Measurements from ENCODE around the gene CHAF1B. TPM values are rescaled to one million over a fixed set of nuclear protein-coding genes. Genes with fewer than 3 reads are reported as not detected.

CHAF1B gene
- total and polyA plus RNA-seq, 9 of the 15 experiments (the other 6 are each of a cell fraction or from before 2014, with no cell fraction given): 7.5 to 36.8 (median 21.0) TPM

DNA sequence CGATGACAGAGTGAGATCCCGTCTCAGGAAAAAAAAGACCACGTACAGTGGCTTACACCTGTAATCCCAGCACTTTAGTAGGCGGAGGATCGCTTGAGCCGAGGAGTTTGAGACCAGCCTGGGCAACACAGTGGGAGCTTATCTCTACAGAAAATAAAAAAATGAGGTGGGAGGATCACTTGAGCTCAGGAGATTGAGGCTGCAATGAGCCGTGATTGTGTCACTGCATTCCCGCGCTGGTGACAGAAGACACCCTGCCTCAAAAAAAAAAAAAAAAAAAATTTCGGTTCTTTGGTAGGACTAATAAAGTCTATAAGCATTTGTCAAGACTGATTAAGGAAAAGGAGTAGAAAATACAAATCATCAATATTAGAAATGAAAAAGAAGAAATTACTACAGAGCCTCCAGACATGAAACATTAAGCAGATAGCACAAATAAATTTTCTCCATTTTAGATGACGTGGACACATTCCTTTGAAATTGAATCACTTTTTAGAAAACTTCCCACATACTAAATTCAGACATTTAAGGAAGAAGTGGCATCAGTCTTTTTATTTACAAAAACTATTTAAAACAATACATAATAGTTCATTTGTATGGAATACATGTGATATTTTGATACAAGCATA lies 34.8 kb upstream of the CHAF1B start:
- Histone ChIP-seq H3K9me1 (ENCODE audit: control insufficient read depth, insufficient read depth, low read length) (no peaks in the 10 kb centered on the region), H3K27ac (ENCODE audit: extremely low read depth, low read depth, low read length) (no peak overlapping the region), H3K9ac (ENCODE audit: insufficient read depth in 1 of 2, low read depth in 2 of 2, low read length in 2 of 2) (no peak overlapping the region), H3K9me3 (replicated peaks; ENCODE audit: control insufficient read depth, insufficient read depth, low read depth, low read length) (no peaks in the 10 kb centered on the region), H3K36me3 (ENCODE audit: control insufficient read depth, insufficient read depth, low read length) (peaks cover 82% of the 10 kb centered on the region), H4K20me1 (replicated peaks; ENCODE audit: control insufficient read depth, insufficient read depth, low read length) (no peaks in the 10 kb centered on the region), H3K79me2 (ENCODE audit: control insufficient read depth, insufficient read depth, low read length) (peaks cover 4% of the 10 kb centered on the region; the same call in 1 of the 3 replicates), H3K27me3 (ENCODE audit: control insufficient read depth in 2 of 2, insufficient read depth in 2 of 2, low read length in 2 of 2) (no peaks in the 10 kb centered on the region), H3K4me1 (replicated peaks in 1 of 2; ENCODE audit: control insufficient read depth in 2 of 2, insufficient read depth in 2 of 2, low read length in 2 of 2) (no peaks in the 10 kb centered on the region), H2AFZ (ENCODE audit: low read depth, low read length) (no peak overlapping the region), H3K4me2 (ENCODE audit: insufficient read depth, low read length) (no peak overlapping the region), H3K4me3 (no peak overlapping the region)
- DNase-seq (ENCODE audit: extremely low read depth in 1 of 4, low spot score in 3 of 4) (no peak), FAIRE-seq (no peak), ATAC-seq (peak; percentile 37; the same call in 2 of the 3 replicates)
- WGBS (ENCODE audit: insufficient coverage, low coverage, missing lambda C conversion rate): 86% methylated on average over 11 of the region's 11 CpGs
- intact Hi-C loops (cut with micrococcal nuclease) (no loop called here), in situ Hi-C loops (cut with MboI) (no loop called here)
- CTCF ChIA-PET (ENCODE audit: low intra/inter-chr PET ratio): no interaction called here
- TF ChIP-seq ZNF384 (IDR thresholded peaks at IDR 0.05; ENCODE audit: low read depth, low read length): 0 out of 2 replicates have a peak, but pooled peaks have one; percentile 16
- no peak for TF ChIP-seq TRIM28 (IDR thresholded peaks at IDR 0.05)
- POLR2A ChIA-PET: interaction anchor here (0.6 to 3.0 kb wide), 7 partner anchors 7 to 206 kb away, joined by 3 to 16 read pairs (median 3); partner anchors contain the start of gene MORC3
- BruUV-seq (replicated peaks): no TSS peak

DNA sequence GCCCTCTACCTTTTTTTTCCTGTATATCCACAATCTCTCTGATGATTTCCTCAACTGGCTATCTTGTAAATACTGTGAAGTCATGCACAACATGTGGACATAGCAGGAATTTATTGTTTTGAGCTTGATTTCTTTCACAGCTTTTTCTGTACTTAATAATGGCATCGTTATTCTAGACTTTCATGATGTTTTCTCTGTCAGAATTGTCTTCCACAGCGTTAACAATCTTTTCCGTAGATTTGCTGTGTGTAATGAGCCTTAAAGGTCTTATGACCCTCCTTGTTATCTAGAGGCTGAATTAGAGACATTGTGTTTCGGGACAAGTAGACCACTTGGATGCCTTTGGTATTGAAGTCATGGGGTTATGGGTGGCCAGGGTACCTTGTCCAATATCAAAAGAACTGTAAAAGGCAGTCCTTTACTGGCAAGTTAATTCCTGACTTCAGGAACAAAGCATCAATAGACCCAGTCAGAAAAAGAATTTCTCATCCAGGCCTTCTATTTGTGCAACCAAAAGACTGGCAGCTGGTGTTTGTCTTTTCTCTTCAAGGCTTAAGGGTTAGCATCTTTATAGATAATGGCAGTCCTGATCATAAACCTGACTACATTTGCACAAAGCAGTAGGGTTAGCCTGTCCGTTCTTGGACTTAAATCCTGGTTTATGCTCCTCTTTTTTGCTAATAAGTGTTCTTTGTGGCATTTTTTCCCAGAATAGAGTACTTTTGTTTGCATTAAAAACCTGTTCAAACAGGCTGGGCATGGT lies 30.1 kb upstream of the CHAF1B start:
- in situ Hi-C loops (cut with MboI) (no loop called here), intact Hi-C loops (cut with micrococcal nuclease) (no loop called here)
- Histone ChIP-seq H3K4me2 (ENCODE audit: insufficient read depth, low read length) (no peak overlapping the region), H3K27ac (ENCODE audit: extremely low read depth, low read depth, low read length) (no peak overlapping the region), H3K27me3 (ENCODE audit: control insufficient read depth in 2 of 2, insufficient read depth in 2 of 2, low read length in 2 of 2) (no peaks in the 10 kb centered on the region), H3K9me1 (ENCODE audit: control insufficient read depth, insufficient read depth, low read length) (no peaks in the 10 kb centered on the region), H3K9me3 (replicated peaks; ENCODE audit: control insufficient read depth, insufficient read depth, low read depth, low read length) (no peaks in the 10 kb centered on the region), H3K79me2 (ENCODE audit: control insufficient read depth, insufficient read depth, low read length) (peaks cover 4% of the 10 kb centered on the region; the same call in 1 of the 3 replicates), H2AFZ (ENCODE audit: low read depth, low read length) (no peak overlapping the region), H4K20me1 (replicated peaks; ENCODE audit: control insufficient read depth, insufficient read depth, low read length) (no peaks in the 10 kb centered on the region), H3K36me3 (ENCODE audit: control insufficient read depth, insufficient read depth, low read length) (peaks cover 80% of the 10 kb centered on the region), H3K9ac (ENCODE audit: insufficient read depth in 1 of 2, low read depth in 2 of 2, low read length in 2 of 2) (no peak overlapping the region), H3K4me1 (replicated peaks in 1 of 2; ENCODE audit: control insufficient read depth in 2 of 2, insufficient read depth in 2 of 2, low read length in 2 of 2) (no peaks in the 10 kb centered on the region), H3K4me3 (no peak overlapping the region)
- CTCF ChIA-PET (ENCODE audit: low intra/inter-chr PET ratio): no interaction called here
- BruUV-seq (replicated peaks): no TSS peak
- no peak for DNase-seq (ENCODE audit: extremely low read depth in 1 of 4, low spot score in 3 of 4)
- ATAC-seq: no peak
- no peak for FAIRE-seq
- 91% methylated on average over 5 of the region's 5 CpGs for WGBS (ENCODE audit: insufficient coverage, low coverage, missing lambda C conversion rate)
- POLR2A ChIA-PET: interaction anchor here (1.4 kb wide), 1 partner anchor 12 kb away, joined by 5 read pairs; no protein-coding TSS in a partner anchor
- TF ChIP-seq, protein P1, sequence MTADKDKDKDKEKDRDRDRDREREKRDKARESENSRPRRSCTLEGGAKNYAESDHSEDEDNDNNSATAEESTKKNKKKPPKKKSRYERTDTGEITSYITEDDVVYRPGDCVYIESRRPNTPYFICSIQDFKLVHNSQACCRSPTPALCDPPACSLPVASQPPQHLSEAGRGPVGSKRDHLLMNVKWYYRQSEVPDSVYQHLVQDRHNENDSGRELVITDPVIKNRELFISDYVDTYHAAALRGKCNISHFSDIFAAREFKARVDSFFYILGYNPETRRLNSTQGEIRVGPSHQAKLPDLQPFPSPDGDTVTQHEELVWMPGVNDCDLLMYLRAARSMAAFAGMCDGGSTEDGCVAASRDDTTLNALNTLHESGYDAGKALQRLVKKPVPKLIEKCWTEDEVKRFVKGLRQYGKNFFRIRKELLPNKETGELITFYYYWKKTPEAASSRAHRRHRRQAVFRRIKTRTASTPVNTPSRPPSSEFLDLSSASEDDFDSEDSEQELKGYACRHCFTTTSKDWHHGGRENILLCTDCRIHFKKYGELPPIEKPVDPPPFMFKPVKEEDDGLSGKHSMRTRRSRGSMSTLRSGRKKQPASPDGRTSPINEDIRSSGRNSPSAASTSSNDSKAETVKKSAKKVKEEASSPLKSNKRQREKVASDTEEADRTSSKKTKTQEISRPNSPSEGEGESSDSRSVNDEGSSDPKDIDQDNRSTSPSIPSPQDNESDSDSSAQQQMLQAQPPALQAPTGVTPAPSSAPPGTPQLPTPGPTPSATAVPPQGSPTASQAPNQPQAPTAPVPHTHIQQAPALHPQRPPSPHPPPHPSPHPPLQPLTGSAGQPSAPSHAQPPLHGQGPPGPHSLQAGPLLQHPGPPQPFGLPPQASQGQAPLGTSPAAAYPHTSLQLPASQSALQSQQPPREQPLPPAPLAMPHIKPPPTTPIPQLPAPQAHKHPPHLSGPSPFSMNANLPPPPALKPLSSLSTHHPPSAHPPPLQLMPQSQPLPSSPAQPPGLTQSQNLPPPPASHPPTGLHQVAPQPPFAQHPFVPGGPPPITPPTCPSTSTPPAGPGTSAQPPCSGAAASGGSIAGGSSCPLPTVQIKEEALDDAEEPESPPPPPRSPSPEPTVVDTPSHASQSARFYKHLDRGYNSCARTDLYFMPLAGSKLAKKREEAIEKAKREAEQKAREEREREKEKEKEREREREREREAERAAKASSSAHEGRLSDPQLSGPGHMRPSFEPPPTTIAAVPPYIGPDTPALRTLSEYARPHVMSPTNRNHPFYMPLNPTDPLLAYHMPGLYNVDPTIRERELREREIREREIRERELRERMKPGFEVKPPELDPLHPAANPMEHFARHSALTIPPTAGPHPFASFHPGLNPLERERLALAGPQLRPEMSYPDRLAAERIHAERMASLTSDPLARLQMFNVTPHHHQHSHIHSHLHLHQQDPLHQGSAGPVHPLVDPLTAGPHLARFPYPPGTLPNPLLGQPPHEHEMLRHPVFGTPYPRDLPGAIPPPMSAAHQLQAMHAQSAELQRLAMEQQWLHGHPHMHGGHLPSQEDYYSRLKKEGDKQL (CRISPR knock-in tag; IDR thresholded peaks at IDR 0.05; ENCODE audit: borderline replicate concordance): no peak
